ENCODE measurements around the gene PLAC8L1. TPM values are rescaled to one million over a fixed set of nuclear protein-coding genes. Genes with fewer than 3 reads are reported as not detected.

The PLAC8L1 gene
- total RNA-seq, 1 experiment from 2014 or later, result 0.77 TPM

- no peak for TF ChIP-seq CTCF (IDR thresholded peaks at IDR 0.05)
- no peak for TF ChIP-seq MLX (CRISPR knock-in tag; IDR thresholded peaks at IDR 0.05)
- TF ChIP-seq MYBL2 (CRISPR knock-in tag; IDR thresholded peaks at IDR 0.05), result no peak
- TF ChIP-seq OVOL2 (CRISPR knock-in tag; IDR thresholded peaks at IDR 0.05; ENCODE audit: borderline replicate concordance), result no peak
- no peak for TF ChIP-seq ZNF232 (CRISPR knock-in tag; IDR thresholded peaks at IDR 0.05)
- TF ChIP-seq MAX (CRISPR knock-in tag; IDR thresholded peaks at IDR 0.05), result no peak
- TF ChIP-seq ATF6 (CRISPR knock-in tag; IDR thresholded peaks at IDR 0.05), result no peak
Observed at GRCh38 chr5:146089287-146089686, 16.1 kb downstream of the PLAC8L1 start (continued).

- POLR2A ChIA-PET, result no interaction called here
- DNase-seq (ENCODE audit: low spot score) (no peak), ATAC-seq (no peak)
- Mint-ChIP-seq H3K9me3 (0 out of 2 replicates have a peak, but pooled peaks cover 3% of the 10 kb centered on the region), H3K4me3 (no peak overlapping the region), H3K27me3 (ENCODE audit: low read depth) (no peaks in the 10 kb centered on the region; the same call in 1 of the 2 replicates), H3K36me3 (no peaks in the 10 kb centered on the region), H3K4me1 (no peaks in the 10 kb centered on the region), H3K27ac (no peak overlapping the region)
- CTCF ChIA-PET, result interaction anchor here (1.1 kb wide), 1 partner anchor 13 kb away, joined by 3 read pairs; no protein-coding TSS in a partner anchor
- TF ChIP-seq MYBL2 (CRISPR knock-in tag; IDR thresholded peaks at IDR 0.05) (no peak), ATF3 (CRISPR knock-in tag; conservative IDR thresholded peaks at IDR 0.05) (no peak), SP1 (CRISPR knock-in tag; conservative IDR thresholded peaks at IDR 0.05) (no peak), ZSCAN18 (CRISPR knock-in tag; IDR thresholded peaks at IDR 0.05) (no peak), JAZF1 (CRISPR knock-in tag; IDR thresholded peaks at IDR 0.05) (no peak), FOXP1 (CRISPR knock-in tag; IDR thresholded peaks at IDR 0.05; ENCODE audit: borderline replicate concordance) (no peak), ATF1 (CRISPR knock-in tag; IDR thresholded peaks at IDR 0.05) (no peak), ZNF317 (CRISPR knock-in tag; IDR thresholded peaks at IDR 0.05; ENCODE audit: borderline replicate concordance, low read depth) (no peak), E2F5 (CRISPR knock-in tag; IDR thresholded peaks at IDR 0.05) (no peak), AR (CRISPR knock-in tag; IDR thresholded peaks at IDR 0.05) (no peak), STAT6 (CRISPR knock-in tag; conservative IDR thresholded peaks at IDR 0.05; ENCODE audit: low read depth) (no peak), GRHL2 (CRISPR knock-in tag; IDR thresholded peaks at IDR 0.05; ENCODE audit: insufficient replicate concordance, severe bottlenecking) (no peak)
Observed at GRCh38 chr5:146088098-146088497, 17.3 kb downstream of the PLAC8L1 start.
